ENCODE measurements around the gene CABLES2.

Gene CABLES2

DNA sequence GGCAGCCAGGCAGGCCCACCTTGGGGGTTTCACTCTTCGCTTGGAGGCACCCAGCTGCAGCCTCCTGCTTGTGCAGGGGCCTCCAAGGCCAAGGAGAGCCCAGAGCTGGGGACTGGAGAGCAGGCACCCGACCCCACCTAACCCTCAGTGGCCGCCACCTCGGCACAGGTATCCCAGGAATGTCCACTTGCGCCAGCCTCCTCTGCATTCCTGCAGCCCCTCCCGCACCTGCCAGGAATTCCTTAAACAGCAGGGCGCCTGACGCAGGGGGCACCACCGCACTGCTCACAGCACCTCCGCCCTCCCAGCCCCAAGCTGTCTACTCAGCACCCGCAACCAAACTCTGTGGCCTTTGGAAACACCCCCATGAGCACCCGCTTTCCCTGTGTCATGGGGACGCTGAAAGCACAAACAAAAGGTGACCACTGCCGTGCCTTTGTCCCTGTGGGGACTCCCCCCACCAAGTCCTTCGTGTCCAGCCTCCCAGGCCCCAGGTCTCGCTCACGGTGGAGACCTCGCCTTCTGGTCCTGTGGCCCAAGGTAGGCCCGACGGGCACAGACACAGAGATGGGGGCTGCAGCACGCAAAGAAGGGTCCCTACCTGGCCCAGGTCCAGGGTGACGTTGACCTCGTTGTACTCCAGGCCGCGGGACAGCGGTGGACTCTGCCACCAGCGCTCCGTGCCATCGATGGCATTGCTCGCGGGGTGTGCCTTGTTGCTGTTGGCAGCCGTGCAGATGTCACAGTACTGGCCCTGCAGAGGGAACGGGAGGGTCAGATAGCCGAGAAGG lies 45.1 kb downstream of the CABLES2 start:
- DNase-seq (ENCODE audit: low read depth, low spot score) = peak; percentile 95

DNA sequence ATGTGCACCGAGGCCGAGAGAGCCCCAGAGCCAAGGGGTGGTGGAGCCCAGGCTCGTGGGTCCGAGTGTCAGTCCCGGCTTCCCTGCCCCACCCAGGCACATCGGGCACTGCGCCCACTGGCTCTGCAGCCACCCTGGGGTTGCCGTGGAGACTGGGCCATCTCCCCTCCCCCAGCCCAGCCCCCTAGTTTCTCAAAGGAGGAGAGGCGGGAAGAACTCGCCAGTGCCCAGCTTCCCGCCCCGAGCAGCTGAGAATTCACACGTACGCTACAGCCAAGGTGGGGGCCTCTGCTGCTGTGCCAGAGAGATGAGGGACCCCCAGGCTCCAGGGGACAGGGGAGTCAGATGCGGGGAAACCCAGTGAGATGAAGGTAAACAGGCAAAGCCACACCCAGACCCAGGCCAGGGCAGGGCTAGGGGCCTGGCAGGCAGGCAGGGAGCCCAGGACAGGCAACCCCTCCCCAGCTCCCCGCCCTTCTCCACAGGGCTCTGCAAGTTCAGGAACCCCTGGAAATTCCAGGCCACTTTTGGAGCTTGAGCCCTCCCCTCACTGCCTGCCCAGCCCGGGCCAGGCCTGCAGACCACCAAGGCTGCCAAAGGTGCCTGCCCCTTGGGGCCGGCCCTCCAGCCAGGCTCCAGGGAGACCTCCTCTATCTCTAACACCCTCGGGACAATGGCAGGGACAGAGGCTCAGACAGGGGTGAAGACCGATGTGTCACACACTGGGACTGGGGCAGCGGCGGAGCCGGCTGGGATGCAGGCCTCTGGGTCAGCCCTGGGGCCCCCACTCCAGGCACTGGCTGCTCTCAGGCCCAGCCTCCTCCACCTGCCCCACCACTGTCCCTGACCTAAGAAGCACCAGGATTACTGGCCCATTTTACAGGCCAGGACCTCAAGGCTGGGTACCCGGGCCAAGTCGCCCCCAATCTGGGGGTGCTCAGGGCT lies 46.0 kb downstream of the CABLES2 start:
- DNase-seq (ENCODE audit: low read depth, low spot score) = peak; percentile 65

DNA sequence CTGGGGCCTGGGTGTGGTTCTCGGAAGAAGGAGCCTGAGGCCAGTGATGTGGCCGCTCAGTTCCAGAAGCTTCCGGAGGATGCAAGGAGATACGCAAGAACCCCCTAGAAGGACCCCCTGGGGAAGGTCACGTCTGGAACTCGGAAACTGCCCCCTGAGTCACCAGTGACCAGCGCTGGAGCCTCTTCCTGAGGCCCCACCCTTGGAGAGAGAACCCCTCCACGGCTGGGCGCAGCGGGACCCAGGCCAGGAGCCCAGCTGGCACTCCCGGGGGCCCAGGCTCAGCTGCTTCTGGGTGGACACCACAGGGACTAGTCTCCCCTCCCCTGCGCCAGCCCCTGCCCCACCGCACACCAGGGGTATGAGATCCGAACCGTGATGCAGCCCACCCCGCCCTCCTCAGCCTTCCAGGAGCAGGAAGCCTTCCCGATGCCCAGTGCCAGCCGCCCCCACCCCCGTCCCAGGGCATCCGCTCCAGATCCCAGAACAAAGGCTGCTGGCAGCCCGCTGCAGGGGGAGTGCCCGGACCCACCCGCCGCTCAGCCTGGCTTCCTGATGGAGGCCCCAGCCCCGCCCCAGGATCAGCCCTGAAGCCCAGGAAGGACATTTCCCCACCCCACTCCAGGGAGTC lies 47.5 kb downstream of the CABLES2 start:
- no peak for DNase-seq (ENCODE audit: low read depth, low spot score)

DNA sequence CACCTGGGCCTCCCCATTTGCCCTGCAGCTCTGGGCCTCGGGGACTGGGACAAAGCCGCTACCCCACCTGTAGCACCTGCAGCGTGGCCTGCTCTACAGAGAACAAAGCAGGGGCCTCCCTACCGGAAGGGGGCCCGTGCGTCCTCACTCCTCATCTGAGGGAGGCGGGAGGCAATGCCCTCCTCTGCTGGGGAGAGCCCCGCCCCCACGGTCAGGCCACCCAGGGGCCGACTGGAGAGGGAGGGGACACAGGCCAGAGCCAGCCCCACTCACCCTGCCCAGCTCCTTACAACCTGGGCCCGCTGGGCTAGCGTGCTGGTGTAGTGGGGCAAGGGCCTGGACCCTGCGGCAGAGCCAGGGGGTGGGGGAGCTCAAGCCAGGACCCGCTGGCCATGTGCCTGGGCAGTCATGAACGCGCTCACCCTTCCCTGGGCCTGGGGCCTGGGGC lies 48.0 kb downstream of the CABLES2 start:
- DNase-seq (ENCODE audit: low read depth, low spot score) = peak; percentile 37

DNA sequence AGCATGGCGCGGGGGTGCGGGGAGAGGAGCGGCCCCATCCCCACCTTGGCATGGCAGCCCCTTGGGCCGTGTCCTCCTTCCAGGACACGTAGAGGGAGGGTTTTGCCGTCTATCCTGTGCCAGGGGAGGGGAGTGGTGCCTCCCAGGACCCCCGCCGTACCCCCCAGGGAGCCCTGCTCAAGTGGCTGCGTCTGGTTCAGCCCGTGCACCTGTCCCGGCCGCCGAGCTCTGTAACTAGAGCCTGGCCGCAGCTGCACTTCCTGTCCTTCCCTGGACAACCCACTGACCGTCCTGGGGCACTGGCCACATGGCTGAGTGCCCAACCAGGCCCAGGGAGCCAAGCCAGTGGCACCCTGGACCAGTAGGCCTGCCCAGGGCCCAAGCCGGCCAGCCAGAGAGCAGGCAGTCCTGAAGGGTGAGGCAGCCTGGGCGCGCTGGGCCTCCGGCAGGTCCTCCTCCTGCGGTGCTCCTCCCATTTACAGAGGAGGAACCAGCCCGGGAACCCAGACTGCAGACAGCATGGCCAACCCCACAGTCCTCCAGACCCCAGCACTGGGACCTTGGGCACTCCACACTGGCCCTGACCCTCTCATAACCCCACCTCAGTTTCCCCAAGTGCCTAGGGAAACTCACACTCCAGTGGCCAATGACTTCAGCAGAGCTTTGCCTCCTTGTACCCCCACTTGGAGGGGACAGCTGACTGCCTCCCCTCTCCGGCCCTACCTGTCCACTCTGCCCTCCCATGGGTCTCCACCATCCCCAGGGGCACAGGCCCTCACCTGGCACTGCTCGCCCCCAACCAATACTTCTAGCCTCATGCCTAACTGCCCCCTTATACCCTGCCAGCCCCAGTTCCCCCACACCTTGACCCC lies 48.7 kb downstream of the CABLES2 start:
- DNase-seq (ENCODE audit: low read depth, low spot score) = no peak

DNA sequence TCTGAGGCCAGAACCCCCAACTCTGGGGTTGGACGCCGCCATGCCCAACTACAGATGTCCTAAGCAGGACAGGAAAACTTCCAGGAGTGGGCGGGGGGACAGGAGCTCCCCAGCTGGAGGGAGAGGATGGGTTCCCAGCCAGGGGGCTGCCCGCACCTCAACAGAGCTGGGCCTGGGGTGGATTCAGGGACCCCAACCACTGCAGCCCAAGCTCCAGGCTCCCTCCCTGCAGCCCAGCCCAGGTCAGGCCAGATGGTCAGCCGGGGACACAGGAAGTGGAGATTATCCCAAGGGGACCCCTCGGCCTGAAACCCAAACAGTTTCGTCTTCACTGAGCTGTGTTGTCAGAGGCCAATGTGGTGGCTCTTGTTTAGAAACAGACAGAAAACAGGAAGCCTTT lies 49.4 kb downstream of the CABLES2 start:
- DNase-seq (ENCODE audit: low read depth, low spot score) = no peak

DNA sequence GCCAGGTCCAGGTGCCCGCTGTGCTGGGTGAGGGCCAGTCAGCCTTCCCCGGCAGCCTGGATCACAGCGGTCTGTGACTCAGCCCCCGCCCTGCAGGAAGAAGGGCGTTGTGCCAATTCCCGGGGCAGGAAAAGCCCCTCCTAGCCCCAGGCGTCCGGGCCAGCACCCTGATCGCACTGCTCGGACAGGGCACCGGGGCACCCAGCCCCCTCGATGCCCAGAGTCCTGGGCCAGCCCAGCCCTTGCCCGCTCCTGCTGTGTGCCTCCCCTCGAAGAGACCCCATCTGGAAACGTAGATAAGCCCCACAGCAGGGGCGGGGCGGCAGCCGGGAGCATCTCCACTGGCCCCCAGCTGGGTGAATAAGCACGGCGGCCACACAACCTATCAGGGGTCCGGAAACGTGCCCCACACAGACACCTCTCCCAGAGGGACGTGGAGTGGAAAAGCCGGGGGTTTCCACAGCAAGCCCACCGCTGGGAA lies 49.9 kb downstream of the CABLES2 start:
- DNase-seq (ENCODE audit: low read depth, low spot score) = no peak

DNA sequence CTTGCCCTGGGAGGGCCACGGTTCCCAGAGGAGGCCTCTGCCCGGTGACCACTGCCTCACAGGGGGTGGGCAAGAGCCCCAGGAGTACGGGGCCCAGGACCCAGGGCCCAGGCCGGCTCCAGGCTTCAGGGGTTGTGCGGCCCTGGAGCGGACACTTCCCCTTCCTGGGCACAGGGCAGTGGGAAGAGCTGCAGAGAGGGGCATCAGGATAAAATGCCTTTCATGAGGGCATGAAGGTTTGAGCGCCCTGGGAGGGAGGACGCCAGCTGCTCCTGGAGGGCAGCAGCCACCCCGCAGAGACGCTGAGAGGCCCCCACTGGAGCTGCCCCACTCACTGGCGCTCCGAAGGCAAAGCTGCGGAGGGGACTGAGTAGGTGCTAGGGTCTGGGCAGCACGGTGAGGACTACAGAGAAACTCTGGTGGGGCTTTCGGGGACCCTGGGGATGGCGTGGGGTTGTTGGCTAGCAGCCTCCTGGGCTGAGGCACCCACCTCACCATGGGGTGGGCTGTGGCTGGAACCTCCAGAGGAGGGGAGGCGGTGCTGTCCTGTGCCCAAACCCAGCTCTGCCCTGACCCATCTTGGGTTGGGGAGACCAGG lies 50.4 kb downstream of the CABLES2 start:
- DNase-seq (ENCODE audit: low read depth, low spot score) = no peak

DNA sequence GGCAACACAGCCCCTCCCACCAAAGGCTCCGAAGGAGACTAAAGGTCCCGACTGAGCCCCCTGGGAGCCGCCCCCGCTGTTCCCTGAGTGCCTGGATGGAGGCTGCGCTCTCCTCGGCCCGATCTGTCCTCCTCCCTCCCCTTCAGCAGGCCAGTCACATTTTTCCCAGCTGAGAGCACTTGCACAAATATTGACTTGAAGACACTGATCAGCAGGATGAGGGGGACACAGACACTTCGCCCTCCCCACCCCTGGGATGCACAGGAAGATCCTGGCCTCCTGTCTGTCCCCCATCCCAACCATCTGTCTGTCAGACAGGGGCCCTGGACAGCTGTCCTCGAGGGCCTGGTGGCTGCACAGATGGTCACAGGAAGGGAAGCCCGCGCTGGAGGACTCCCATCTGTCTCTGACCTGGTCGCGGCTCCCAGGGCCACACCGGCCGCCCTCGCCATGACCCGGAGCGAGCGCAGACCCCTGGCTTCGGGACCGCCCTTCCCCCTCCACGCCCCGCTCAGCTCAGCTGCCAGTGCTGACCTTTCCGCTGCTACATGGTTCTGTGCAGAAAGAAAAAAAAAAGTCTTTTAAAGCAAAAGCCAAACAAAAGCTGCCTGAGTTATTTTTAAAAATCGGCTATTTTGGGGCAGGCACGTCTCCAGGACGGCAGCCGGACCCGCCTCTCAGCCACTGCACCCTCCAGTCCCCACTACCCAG lies 51.1 kb downstream of the CABLES2 start:
- peak; percentile 26 for DNase-seq (ENCODE audit: low read depth, low spot score)

DNA sequence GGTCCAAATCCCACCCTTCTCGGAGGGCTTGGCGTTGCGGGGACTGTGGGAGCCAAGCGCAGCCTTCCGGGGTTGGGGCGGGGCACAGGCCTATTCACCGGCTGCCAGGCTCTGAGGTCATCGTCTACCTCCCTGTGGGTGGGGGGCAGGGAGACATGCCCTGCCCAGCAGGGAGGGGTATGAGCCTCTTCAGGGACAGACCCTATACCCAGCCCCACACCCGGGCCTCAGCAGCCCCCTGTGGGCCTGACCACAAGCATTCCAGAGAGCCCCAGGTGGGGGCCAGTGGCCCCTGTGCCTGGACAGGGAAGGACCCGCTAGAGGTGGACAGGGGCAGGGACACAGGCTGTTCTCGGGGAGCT lies 51.6 kb downstream of the CABLES2 start:
- peak; percentile 44 for DNase-seq (ENCODE audit: low read depth, low spot score)

DNA sequence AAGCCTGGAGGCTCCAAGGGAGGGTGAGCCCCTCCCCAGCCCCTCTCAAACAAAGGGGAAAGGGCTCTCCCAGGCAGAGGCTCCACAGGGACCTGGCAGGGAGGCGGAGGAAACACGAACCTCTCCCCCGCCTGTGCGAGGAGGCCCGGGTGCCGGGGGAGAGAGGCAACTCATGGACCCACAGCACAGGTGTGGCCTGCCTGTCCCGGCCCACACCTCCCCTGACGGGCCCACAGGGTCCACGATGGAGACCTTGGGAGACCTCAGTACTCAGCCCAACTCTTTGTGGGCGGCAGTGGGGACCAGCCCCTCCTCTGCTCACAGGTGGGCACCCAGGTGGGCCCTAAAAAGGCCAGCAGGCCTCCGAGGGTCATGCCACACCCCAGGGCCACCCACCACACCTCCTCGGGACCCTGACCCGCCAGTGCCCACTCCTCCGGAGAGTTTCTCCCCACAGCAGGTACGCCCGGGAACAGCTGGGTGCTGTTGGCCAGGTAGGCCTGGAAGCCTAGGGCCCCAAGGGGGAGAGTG lies 52.2 kb downstream of the CABLES2 start:
- DNase-seq (ENCODE audit: low read depth, low spot score) = peak; percentile 24

DNA sequence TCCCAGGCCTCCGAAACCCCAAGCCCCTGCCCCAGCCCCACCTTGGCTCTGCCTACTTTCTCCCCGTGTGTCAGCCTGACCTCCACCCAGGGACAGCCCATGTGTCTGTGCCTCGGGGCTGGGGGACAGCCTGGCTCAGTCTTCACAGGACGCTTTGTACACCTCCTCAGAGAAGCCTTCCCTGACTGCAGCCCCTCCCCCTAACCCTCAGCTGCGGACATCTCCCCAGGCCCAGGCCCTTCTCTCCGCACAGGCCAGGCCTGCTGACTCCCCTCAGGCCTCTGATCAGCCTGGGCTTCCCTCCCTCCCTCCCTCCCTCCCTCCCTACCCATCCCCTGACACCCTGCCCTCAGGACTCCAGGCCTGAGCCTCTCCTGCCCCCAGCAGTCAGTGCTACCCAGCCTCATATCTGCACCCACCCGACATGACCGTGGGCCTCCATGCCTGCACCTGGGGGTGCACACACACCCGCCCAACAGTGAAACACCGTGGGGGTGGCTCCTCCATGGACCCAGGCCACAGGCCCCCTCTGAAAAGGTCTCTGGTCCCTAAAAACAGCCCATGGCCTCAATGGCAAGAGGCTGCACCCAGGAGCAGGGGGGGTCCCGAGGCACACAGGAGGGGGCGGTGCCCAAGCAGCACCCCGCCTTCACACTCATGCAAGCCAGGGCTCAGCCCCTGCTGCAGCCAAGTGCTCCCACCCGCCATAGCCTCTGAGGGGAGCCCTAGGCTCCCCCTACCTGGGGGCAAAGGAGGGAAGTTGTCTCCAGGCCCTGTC lies 52.9 kb downstream of the CABLES2 start:
- DNase-seq (ENCODE audit: low read depth, low spot score) = peak; percentile 80

DNA sequence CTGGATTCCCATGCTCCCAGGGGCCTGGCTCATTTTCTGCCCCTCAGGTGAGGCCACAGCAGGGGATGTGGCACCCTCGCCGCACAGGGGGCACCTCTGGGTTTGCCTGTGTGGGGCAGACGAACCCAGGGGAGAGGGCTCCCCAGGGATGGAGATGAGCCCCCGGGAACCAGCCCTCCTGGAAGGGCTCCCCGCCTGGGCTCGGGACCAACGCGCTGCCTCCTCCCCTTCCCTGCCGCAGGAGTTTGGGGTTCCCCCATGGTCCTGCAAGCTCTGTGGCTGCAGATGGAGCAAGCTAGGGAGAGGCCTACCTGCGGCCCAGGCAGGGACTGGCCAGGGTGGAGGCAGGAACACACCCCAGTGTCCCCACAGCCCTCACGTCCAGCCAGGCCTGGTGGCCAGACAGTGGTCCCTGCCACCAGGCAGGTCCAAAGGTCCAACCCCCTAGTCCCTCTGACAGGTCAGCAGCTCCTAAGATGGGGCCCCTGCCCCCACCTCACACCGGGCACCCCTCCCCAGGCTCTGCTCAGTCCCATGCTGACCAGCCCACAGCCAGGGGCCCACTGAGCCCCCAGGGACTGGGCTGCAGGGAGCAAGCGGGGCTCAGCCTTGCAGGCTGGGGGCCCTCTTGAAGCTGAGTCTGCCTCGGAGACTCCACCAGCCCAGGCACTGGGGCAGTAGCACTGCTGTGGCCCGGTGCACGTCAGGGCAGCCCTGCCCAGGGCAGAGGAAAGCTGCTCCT lies 53.6 kb downstream of the CABLES2 start:
- no peak for DNase-seq (ENCODE audit: low read depth, low spot score)

DNA sequence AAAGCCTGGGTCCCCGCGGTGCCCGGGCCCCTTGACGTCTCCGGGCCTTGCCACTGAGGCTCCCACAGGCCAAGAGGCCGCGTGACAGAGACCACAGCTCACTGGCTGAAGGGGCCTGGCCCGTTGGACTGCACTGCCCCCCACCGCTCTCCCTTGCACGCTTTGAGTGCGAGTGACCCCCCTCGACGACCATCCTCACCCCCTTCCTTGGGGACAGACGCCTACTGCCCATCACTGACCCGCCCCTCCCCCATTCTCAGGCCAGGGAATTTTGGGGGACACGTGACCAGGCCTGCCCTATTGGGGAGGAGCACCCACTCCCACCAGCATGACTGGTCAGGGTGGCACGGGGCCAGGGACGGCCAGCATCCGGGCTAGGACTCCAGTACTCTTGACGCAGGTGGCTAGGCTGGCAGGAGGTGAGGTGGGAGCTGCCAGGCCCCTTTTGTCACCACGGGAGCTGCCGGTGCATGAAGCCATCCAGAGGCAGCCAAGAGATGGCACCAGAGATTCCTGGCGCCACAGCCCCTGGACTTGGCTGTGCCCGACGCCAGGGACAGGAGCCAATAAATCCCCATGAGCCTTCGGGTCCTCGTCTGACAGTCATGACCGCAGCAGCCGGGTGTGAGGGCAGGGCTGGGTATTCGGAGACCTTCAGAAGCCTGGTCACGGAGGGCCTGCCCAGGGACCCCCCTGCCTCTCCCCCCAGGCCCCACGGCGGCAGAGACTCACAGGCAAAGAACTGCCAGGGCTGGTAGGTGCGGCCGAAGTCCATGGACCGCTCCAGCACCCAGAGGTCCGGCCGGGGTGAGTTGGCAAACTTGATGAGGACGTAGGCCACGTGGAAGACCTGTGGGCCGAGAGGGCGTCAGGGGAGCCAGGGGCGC lies 54.4 kb downstream of the CABLES2 start:
- no peak for DNase-seq (ENCODE audit: low read depth, low spot score)

DNA sequence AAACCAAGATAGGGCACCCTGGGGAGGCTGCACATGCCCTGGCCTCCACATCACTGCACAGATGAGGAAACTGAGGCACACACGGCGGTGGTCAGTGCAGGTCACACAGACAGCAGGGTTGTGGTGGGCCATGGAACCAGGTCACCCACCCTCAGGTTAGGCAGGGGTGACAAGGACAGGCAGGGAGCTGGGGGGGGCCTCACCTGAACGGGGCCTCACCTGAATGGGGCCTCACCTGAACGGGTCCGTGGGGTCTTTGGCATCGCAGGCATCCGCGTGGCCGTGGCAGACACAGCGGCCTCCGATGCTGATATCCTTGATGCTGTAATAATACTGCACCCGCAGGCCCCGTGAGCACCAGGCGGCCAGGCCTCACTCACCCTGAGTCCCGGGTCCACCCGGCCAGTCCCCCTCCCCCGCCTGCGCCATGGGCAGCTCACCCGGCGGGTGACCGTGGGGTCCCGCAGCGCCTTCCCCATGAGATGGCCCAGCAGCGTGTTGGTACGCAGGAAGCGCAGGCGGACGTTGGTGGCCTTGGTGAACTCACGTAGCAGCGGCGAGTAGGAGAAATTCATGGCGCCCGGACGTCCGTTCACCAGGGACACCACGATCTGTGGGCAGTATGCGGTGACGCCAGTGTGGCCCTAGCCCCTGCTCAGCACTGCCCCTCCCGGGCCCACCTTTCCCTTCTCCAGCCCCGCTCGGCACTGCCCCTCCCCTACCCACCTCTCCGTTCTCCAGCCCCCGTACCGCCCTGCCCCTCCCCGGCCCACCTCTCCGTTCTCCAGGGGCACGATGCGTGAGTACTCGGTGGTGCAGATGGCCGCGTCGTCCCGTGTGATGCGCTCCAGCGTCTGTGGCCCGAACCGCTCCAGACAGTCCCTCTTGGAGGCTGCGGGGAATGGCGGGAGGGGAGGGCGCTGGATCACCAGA lies 55.4 kb downstream of the CABLES2 start:
- no peak for DNase-seq (ENCODE audit: low read depth, low spot score)

Data from ELF-1 (cell line).